ENCODE measurements around the gene ZMYND8. TPM values are rescaled to one million over a fixed set of nuclear protein-coding genes. Genes with fewer than 3 reads are reported as not detected.
"Not testable (repeated sequence)": the region's sequence is repeated elsewhere in the genome, so short reads cannot be mapped to it uniquely, and the experiment has no call there.

Gene ZMYND8
- polyA plus RNA-seq, 5 donors: 32.3 to 50.4 (median 43.4) TPM

DNA sequence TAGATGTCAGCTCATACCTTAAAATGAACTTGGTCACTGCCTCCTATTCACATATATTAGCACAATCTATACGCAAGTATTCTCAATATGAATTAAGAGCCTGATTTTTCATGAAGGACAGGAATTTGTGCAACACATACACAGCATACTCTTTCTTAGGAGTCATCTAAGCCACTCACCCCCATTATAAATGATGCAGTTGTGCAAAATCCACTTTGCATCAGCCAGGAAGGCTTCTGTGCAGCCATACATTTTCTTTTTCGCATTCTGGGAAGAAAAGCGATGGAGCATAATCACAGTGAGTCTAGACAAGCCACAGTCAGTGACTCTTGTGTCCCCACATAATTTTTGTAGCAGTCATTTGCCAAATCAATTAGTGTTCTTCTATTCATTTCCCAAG lies 66.5 kb downstream of the ZMYND8 start:
- no peak for DNase-seq

DNA sequence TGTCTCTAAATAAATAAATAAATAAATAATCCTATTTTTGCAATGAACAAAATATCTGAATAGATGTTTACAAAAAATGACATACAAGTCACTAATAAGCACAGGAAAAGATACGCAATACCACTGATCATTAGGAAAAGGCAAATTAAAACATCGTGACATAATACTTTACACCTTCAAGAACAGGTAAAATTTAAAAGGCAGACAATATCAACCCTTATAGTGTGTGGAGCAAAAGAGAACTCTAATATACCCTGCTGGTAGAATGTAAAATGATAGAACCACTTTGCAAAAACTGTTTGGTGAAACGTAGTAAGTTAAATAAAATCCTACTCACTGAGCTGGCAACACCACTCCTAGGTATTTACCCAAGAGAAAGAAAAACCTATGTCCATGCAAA lies 67.4 kb downstream of the ZMYND8 start:
- no peak for DNase-seq

GRCh38 chr20:47288530-47288929 lies 68.0 kb downstream of the ZMYND8 start:
- not testable (repeated sequence) for DNase-seq

DNA sequence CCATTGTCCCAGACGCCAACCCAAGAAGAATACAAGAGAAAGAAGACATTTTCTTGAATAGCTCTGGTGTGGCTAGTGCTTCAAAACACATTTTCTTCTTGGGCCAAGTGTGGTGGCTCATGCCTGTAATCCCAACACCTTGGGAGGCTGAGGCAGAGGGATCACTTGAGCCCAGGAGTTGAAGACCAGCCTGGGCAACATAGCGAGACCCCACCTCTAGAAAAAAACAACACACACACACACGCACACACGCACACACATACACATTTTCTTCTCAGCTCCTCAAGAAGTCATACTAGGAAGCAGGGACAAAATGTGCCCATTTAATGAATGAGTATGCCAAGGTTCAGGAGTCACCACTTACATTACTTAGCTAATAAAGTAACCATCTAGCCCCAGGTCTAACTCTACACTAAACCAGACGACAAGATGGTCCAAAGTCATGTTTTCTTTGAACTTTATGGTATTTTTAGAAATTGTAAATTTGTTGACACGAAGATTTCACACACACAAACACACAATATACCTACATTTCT lies 68.8 kb downstream of the ZMYND8 start:
- DNase-seq: no peak

GRCh38 chr20:47286681-47287080 lies 69.8 kb downstream of the ZMYND8 start:
- DNase-seq: no peak

DNA sequence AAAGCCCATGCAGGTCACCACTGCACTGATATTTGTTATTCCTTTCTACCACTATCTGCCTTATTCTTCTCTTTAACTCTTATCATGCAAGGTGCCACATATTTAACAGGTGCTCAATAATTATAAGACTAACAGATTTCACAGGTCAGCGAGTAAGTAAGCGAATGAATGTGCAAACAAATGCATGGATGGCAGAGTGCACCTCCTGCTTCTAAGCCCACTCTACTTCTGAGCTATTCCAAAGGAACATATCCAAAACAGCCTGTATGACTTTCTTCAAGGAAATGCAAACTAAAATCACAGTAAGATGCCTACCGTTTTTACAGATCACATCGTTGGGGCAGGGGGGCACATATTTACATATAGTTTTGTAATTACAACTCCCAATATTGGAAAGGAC lies 71.3 kb downstream of the ZMYND8 start:
- DNase-seq: no peak

DNA sequence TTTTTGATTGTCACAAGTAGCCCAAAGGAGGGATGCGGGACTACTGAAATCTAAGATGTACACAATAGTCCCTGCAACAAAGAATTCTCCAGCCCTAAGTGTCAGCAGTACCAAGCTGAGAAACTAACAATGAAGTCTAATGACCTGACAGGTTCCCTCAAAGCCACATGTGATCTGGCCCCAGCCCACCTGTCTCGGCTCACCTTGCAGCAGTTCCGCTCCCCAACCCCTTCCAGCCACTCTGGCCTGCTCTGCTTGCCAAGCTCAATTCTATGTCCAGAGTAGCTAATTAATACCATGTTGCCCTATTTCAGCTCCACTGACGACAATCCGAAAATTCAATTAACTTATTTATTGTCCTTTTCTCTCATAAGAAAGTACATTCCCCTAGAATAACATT lies 72.1 kb downstream of the ZMYND8 start:
- no peak for DNase-seq

DNA sequence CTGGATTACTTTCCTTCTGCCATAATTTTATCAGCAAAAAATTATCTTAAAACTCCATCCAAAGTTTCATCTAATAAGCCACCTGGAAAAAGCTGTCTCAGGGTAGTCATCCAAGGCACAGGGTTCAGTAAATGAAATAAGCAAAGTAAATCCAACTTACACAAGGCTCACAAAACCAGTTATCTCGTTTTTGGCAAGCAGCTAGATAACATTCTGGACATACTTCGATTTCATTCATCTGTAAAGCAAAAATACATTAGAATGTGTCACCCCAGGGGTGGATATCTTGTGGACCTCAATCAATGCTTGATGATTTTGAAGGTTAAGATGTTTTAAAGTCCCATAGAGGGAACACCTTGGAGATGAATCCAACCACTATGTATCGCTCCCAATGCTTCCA lies 73.1 kb downstream of the ZMYND8 start:
- no peak for DNase-seq

DNA sequence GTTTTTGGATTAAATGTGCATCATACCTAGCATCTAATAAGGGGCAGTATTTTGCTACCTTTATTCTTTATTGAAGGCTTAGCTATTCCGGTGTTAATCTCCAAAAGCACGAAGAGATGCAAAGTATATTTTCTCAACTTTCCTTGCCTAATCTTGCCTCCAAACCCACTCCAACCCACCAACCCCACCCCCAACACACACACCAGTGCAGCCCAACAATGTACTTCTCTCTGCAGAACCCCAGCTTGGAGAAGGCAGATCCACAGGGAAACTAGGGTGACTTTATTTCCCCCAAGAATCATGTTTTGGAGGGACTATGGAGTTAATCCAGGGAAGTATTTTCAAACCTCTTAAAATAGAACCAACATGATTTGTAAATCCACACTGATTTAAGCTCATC lies 73.6 kb downstream of the ZMYND8 start:
- DNase-seq: no peak

- no peak for DNase-seq
Measured at GRCh38 chr20:47281376-47281775, 75.1 kb downstream of the ZMYND8 start.

GRCh38 chr20:47280668-47281067 lies 75.8 kb downstream of the ZMYND8 start:
- DNase-seq: no peak

DNA sequence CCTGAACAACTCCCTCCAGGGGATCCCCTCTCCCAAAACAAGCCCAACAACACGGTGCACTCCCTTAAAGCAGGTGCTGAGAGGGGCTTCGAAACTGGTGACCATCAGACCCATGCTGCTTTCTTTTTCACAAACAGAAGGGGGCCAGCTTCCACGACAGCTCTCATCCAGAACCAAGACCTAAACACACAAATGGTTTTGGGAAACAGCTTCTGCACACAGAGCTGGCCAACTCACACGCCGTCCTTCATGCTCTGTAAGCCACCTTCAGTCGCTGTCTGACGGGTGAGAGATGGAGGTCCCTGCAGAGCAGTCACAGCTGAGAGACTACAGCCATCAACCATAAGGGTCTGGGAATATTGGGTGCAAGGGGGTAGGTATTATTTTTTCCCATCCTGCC lies 76.3 kb downstream of the ZMYND8 start:
- DNase-seq: no peak

DNA sequence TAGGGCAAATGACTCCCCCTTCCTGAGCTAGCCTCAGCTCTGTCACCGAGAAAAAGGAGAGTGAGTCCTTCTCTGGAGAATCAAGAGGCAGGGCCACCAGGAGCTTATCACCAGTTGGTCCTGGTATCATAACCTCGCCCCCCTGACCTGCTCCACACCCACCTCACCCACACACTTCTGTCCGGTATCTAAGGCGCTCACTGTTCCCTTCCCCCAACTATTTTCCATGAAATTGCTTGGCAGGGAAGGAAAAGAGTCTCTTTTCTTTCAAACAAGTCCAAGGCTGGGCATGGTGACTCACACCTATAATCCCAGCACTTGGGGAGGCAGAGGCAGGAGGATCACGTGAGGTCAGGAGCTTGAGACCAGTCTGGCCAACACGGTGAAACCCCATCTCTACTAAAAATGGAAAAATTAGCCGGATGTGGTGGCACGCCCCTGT lies 77.6 kb downstream of the ZMYND8 start:
- DNase-seq: no peak

- DNase-seq: not testable (repeated sequence)
Measured at GRCh38 chr20:47277535-47277872, 79.0 kb downstream of the ZMYND8 start.

DNA sequence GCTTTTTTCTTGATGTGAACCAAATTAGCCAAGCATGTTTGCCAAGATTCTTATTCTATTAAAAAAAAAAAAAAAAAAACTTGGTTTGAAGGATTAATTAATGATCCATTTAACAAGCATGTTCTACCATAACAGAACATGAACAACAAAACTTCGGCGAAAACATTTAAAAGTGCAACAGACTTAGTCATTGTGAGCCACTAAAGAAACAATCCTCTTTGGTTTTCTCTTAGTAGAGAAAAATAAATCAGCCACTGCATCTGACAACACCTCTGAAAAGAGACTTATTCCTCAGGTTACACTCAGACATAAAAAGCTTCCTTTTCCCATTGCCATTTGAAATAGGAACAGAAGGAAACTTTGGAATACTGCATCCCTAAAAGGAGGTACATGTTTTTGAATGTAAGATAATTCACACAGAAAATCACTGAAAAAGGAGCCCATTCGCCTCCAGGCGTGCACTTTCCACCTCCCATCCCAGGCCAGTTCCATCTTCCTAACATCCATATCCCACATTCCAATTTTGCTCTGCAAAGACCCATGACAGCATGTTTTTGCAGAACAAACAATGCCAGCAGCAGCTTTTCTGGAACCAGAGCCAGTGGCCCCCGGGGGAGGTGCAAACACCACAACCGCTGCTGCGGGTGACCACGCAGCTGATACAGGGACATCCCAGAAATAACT lies 79.5 kb downstream of the ZMYND8 start:
- peak; percentile 46 to 52 for DNase-seq

GRCh38 chr20:47276251-47276650 lies 80.2 kb downstream of the ZMYND8 start:
- DNase-seq: no peak

- no peak for DNase-seq
Measured at GRCh38 chr20:47275548-47275947, 81.0 kb downstream of the ZMYND8 start.

DNA sequence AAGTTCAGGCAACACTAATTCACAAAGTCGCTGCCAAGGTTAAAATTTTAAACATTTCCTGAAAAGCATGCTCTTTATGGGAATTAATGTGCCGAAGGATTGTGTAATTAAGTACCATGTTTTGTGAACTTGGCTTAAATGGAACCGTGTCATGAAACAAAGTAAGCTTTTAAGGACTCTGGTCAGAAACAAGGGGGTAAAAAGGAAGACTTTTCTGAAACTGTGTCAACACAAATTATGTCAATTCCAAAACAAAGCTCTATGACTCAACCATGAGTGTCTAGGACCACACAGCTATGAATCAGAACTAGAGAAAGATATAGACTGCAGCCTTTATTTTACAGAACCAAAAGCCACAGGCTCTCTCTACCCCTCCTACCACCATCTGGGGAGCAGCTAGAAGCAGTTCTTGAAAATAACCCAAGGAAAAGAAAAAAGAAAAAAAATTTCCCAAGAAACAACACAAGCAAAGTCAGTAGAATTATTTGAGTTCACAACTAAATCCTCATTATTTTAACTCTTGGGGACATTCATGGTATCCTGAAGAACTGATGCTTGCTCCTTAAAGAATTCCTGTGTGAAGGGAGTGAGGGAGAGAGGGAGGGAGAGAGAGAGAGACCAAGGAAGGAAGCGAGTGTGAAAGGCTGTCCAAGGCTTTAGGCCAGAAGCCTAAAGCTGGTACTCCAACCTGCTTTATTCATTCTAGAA lies 81.9 kb downstream of the ZMYND8 start:
- peak; percentile 12 to 34 for DNase-seq

DNA sequence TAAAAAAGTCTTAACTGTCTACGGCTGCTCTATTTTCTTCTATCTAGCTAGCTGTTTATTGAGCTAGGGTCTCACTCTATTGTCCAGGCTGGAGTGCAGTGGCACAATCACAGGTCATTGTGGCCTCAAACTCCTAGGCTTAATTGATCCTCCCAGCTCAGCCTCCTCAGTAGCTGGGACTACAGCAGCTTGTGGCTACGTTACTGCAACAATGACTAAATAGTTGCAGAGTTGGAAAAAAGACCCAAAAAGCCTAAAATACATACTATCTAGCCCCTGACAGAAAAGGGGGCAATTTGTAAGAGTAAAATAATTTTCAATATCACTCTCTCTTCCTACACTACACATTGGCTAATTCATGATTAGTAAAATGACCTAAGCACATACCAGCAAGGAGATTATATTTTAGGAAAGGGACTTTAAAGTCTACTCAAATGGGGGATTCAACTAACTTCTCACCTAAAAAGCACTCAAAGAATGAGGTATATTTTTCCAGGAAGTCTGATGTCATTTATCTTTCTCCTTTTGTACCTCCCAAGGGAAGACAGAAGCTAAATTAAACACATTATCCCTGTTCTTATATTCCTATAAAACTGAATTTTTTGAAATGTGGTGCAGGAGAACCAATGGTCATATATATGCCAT lies 82.8 kb downstream of the ZMYND8 start:
- DNase-seq: no peak

DNA sequence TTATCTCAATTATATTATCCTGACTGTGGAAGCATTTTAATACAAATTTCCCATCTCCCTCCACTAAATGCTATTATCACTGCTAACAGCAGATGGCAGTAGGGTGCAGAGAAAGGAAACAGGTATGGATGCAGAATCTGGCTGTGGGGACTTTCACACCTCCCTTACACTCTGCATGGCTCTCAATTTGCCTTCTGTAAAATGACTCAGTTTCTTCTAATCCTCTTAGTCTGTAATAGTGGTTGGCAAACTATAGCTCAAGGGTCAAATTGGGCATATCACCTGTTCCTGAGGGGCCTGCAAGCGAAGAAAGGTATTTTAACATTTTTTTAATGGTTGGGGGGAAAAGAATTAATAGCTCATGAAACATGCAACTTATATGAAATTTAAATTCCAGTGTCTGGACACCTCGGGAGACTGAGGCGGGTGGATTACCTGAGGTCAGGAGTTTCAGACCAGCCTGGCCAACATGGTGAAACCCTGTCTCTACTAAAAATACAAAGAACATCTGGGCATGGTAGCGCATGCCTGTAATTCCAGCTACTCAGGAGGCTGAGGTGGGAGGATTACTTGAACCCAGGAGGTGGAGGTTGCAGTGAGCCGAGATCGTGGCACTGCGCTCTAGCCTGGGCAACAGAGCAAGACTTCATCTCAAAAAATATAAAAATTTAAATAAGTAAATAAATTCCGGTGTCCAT lies 83.5 kb downstream of the ZMYND8 start:
- peak; percentile 37 to 64 for DNase-seq

DNA sequence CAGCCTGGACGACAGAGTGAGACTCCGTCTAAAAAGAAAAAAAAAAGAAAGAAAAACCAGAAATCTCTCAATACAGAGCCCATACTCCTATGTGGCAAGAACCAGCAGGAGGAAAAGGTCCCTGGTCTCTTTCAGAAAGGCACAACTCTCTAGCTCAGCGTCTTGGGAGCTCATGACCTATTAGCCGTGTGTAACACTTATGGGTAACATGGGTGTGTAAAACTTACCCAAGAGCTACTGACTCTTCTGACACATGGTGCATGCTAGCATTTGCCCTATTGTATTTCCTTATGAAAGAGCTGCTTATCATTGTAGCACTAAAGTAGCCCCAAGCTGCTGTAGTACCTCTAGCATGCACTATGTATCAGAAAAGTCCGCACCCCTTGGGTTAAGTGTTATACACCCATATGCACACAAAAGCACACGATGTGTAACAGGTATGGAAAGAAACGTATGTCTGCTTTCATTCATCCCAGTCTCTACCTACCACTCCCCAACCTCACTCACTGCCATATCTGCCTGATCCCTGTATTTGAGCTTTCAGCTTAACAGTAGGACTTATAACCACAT lies 85.4 kb downstream of the ZMYND8 start:
- DNase-seq: no peak
